ENCODE data around the gene VPS26A.

DNA sequence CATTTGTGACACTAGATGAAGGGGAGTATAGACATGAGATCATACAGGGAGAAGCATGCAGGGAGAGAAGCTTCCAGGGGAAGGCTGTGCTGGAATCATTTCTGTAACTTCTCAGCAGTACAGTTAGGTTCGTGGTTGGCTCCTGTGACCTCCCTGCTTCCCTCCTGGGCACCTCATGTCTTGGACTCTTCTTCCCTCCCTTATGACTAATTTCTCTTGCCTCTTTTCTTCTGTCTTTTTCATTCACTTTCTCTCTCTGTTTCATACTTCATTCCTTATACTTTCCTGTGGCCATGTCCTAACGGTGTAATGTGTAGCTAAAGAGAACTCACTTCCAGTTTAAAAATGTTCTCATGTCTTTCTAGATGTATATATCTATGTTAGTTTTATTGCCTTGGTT, 77.1 kb downstream of the VPS26A start:
- TF ChIP-seq CTCF (IDR thresholded peaks at IDR 0.05) (no peak), EP300 (IDR thresholded peaks at IDR 0.05) (no peak), POLR2A (IDR thresholded peaks at IDR 0.05) (no peak), POLR2AphosphoS5 (IDR thresholded peaks at IDR 0.05) (no peak)
